Dendritic cell treated with granulocyte-macrophage colony-stimulating factor and Interleukin-4, amounts not matched to agents 40 ng/mL and 50 ng/mL, for 4 days (primary cell): ENCODE data around the gene OR10J4.
A peak's percentile ranks its signal among the peaks of the same experiment; 100 is the strongest.
"Not testable (repeated sequence)": the region's sequence is repeated elsewhere in the genome, so short reads cannot be mapped to it uniquely, and the experiment has no call there.

Experiments used
- H3K27ac Mint-ChIP-seq: one replicate; pipeline ENCODE4 v1.8.0; 2022; ENCODE audit warnings: mild to moderate bottlenecking, mixed read lengths
- H3K27me3 Mint-ChIP-seq: one replicate; pipeline ENCODE4 v1.8.0; 2022; ENCODE audit warnings: mild to moderate bottlenecking, mixed read lengths
- H3K36me3 Mint-ChIP-seq: one replicate; pipeline ENCODE4 v1.8.0; 2022; ENCODE audit warnings: low read depth, mixed read lengths
- H3K4me1 Mint-ChIP-seq: one replicate; pipeline ENCODE4 v1.8.0; 2022; ENCODE audit warnings: low read depth, mixed read lengths
- H3K4me3 Mint-ChIP-seq: one replicate; pipeline ENCODE4 v1.8.0; 2022; ENCODE audit warnings: mild to moderate bottlenecking, moderate library complexity, mixed read lengths
- H3K9me3 Mint-ChIP-seq: one replicate; pipeline ENCODE4 v1.8.0; 2022; ENCODE audit warnings: mixed read lengths
- intact Hi-C: fragments of 100-400 bp; cut with micrococcal nuclease; formaldehyde crosslinking; loops from one replicate; pipeline ENCODE4 v1.15.0; 2022

The OR10J4 gene

GRCh38 chr1:159449605-159450004, 17.6 kb downstream of the OR10J4 start:
- intact Hi-C loops = loop anchor here (10.0 kb wide), 1 partner anchor 155 kb away; no protein-coding TSS in a partner anchor
- H3K36me3 Mint-ChIP-seq, H3K4me3 Mint-ChIP-seq, H3K27me3 Mint-ChIP-seq: not testable (repeated sequence)
- peaks cover 24% of the 10 kb centered on the region for H3K4me1 Mint-ChIP-seq
- peak overlapping the region; percentile 70 for H3K27ac Mint-ChIP-seq
- H3K9me3 Mint-ChIP-seq = peaks cover 48% of the 10 kb centered on the region

- Mint-ChIP-seq H3K36me3 (peaks cover 10% of the 10 kb centered on the region), H3K4me1 (no peaks in the 10 kb centered on the region), H3K9me3 (peaks cover 29% of the 10 kb centered on the region), H3K4me3 (no peak overlapping the region), H3K27ac (no peak overlapping the region), H3K27me3 (no peaks in the 10 kb centered on the region)
- intact Hi-C loops = no loop called here
Measured at GRCh38 chr1:159459551-159459950, 27.5 kb downstream of the OR10J4 start.

GRCh38 chr1:159465191-159465603, 33.2 kb downstream of the OR10J4 start:
- Mint-ChIP-seq H3K4me1 (peaks cover 9% of the 10 kb centered on the region), H3K36me3 (peaks cover 10% of the 10 kb centered on the region), H3K4me3 (no peak overlapping the region)

GRCh38 chr1:159468321-159468720, 36.3 kb downstream of the OR10J4 start:
- no peak overlapping the region for H3K27ac Mint-ChIP-seq
- no peaks in the 10 kb centered on the region for H3K36me3 Mint-ChIP-seq
- H3K9me3 Mint-ChIP-seq = peaks cover 8% of the 10 kb centered on the region
- intact Hi-C loops = no loop called here
- H3K27me3 Mint-ChIP-seq = peaks cover 2% of the 10 kb centered on the region
- H3K4me1 Mint-ChIP-seq = peaks cover 14% of the 10 kb centered on the region
- no peak overlapping the region for H3K4me3 Mint-ChIP-seq

More at GRCh38 chr1:159465191-159465603, 33.2 kb downstream of the OR10J4 start:
- Mint-ChIP-seq H3K27ac (no peak overlapping the region), H3K27me3 (peaks cover 2% of the 10 kb centered on the region), H3K9me3 (peaks cover 23% of the 10 kb centered on the region)
- intact Hi-C loops = no loop called here

- peaks cover 15% of the 10 kb centered on the region for H3K4me1 Mint-ChIP-seq
- H3K36me3 Mint-ChIP-seq = no peaks in the 10 kb centered on the region
- peaks cover 8% of the 10 kb centered on the region for H3K9me3 Mint-ChIP-seq
- intact Hi-C loops = no loop called here
- no peak overlapping the region for H3K4me3 Mint-ChIP-seq
- H3K27ac Mint-ChIP-seq = no peak overlapping the region
- H3K27me3 Mint-ChIP-seq = peaks cover 2% of the 10 kb centered on the region
Measured at GRCh38 chr1:159469921-159470533, 38.0 kb downstream of the OR10J4 start.

- intact Hi-C loops = no loop called here
- Mint-ChIP-seq H3K9me3 (peaks cover 8% of the 10 kb centered on the region), H3K27me3 (no peaks in the 10 kb centered on the region), H3K4me3 (no peak overlapping the region), H3K27ac (no peak overlapping the region), H3K36me3 (no peaks in the 10 kb centered on the region), H3K4me1 (peaks cover 15% of the 10 kb centered on the region)
Measured at GRCh38 chr1:159473335-159473734, 41.3 kb downstream of the OR10J4 start.

GRCh38 chr1:159474926-159475325, 42.9 kb downstream of the OR10J4 start:
- H3K4me1 Mint-ChIP-seq = peaks cover 10% of the 10 kb centered on the region
- H3K4me3 Mint-ChIP-seq = no peak overlapping the region
- H3K27me3 Mint-ChIP-seq = no peaks in the 10 kb centered on the region
- peaks cover 8% of the 10 kb centered on the region for H3K9me3 Mint-ChIP-seq
- intact Hi-C loops = no loop called here
- no peak overlapping the region for H3K27ac Mint-ChIP-seq
- H3K36me3 Mint-ChIP-seq = no peaks in the 10 kb centered on the region
